Measurements from ENCODE around the gene ASTN2.

GRCh38 chr9:116626762-116627161 is 788.1 kb downstream of the ASTN2 start:
- no peak for TF ChIP-seq POLR2A (IDR thresholded peaks at IDR 0.05; ENCODE audit: low read length)
- no peak for TF ChIP-seq GATA1 (IDR thresholded peaks at IDR 0.05; ENCODE audit: low read depth, low read length)

Measured in erythroblast (primary cell).